DMS153 (cell line): Measurements from ENCODE around the gene SEPTIN10.

ENCODE experiments used
- DNase-seq: peaks from one replicate; lab custom pipeline; 2025; lab: John Stamatoyannopoulos, UW

The SEPTIN10 gene

GRCh38 chr2:109497911-109498870 is 115.6 kb downstream of the SEPTIN10 start:
- DNase-seq: no peak

DNA sequence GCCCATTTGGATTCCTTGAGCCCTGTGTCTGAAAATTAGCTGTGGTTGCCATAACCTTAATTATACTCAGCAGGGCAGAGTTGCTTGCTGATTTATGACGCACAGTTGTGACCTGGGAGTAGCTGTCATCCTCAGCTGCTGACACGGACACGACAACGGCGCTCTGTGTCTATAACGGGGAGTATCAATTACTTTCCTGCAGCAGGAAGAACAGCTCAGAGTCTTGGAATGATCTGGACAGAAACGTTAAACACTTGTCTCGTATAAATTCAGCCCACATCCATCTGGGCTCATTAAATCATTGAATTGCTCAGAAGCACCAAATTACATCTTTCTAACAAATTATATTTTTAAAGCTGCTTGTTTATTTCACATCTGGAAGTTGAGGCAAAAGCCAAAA is 116.3 kb downstream of the SEPTIN10 start:
- DNase-seq: no peak

DNA sequence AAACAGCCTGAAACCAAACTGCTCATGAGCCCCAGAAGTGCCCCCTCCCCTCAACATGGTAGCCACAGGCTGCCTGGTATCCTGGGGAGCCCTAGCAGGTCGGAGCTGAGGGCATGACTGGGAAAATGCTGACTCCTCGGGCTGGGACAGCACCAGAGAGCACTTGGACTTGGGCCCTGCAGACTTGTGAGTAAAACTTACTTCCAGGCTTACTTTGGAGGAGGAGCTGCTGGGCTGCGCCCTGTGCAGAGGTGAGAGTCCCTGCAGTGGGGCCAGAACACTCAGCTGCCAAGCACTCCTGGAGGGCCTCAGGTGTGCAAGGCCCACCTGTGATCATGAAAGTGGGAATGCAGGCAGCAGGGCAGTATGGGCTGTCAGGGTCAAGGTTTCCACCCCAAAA is 119.4 kb downstream of the SEPTIN10 start:
- no peak for DNase-seq

GRCh38 chr2:109493176-109493935 is 120.4 kb downstream of the SEPTIN10 start:
- DNase-seq: no peak
